HCT116 (cell line): Measurements from ENCODE around the gene PPP2R5A. TPM values are rescaled to one million over a fixed set of nuclear protein-coding genes. Genes with fewer than 3 reads are reported as not detected.

Experiments
- ATAC-seq: fragments of 200-7000 bp; cut with Tn5 transposase; 2 replicates; pipeline ENCODE4 v1.9.1; 2020; ENCODE audit warnings: mild to moderate bottlenecking, moderate library complexity
- BruUV-seq: library from RNA; stranded (reverse); fragments of 400-500 nt; replicated peaks from 2 replicates; lab custom pipeline; 2021; lab: Mats Ljungman, UMichigan
- CTCF ChIA-PET: fragments of 300-600 bp; sonication (Branson Sonifier 250); formaldehyde crosslinking; loops from one replicate; lab custom pipeline; 2021; ENCODE audit warnings: antibody characterized with exemption; lab: Charles Lee
- POLR2A ChIA-PET: fragments of 300-600, 350-600 bp; sonication (Branson Sonifier 250); formaldehyde crosslinking; loops from one replicate; lab custom pipeline; 2021; ENCODE audit warnings: antibody characterized with exemption; lab: Charles Lee
- RAD21 ChIA-PET, 2 experiments: fragments of 300-600 bp; sonication (Branson Sonifier 250); formaldehyde crosslinking; loops; one replicate each; lab custom pipeline; 2023; ENCODE audit warnings: low total read pairs in 2 of 2; ENCODE audit not compliant: uncharacterized antibody in 2 of 2, unreplicated experiment in 2 of 2, low non-redundant PET in 1 of 2; lab: Charles Lee
- DNase-seq: peaks from one replicate; pipeline ENCODE4 v3.0.0-alpha.2; 2010; ENCODE audit warnings: low read depth, low spot score
- H2AFZ ChIP-seq: fragments of 200-600 bp; shearing (Covaris generic), sonication (generic); 2 replicates; pipeline ENCODE4 v1.6.1; 2017; ENCODE audit warnings: low read depth, mixed run types, mixed read lengths, antibody characterized with exemption, low read length; ENCODE audit not compliant: poor library complexity, severe bottlenecking
- H3K27ac ChIP-seq: 2 replicates; pipeline ENCODE4 v1.5.1; 2012; ENCODE audit warnings: low read depth, low read length
- H3K27me3 ChIP-seq: fragments of 200-600 bp; sonication (generic); 2 replicates; pipeline ENCODE4 v1.6.1; 2016; ENCODE audit warnings: mixed run types, low read length, mixed read lengths; ENCODE audit not compliant: insufficient read depth
- H3K36me3 ChIP-seq, 2 experiments: fragments of 200-500 bp in 1 of 2; fragments of 200-600 bp in 1 of 2; sonication (Bioruptor generic) in 1 of 2; sonication (generic) in 1 of 2; 2 replicates each; pipeline versions ENCODE4 v1.5.1 to v1.6.1; 2014 to 2016; ENCODE audit warnings: low read length in 2 of 2, inconsistent platforms in 1 of 2, mixed read lengths in 1 of 2, mixed run types in 1 of 2; ENCODE audit not compliant: insufficient read depth in 2 of 2, control insufficient read depth in 1 of 2
- H3K4me1 ChIP-seq, 2 experiments: fragments of 200-600 bp in 1 of 2; sonication (generic) in 1 of 2; 2 replicates each; pipeline versions ENCODE4 v1.5.1 to v1.6.1; 2012 to 2017; ENCODE audit warnings: low read length in 2 of 2, inconsistent platforms in 1 of 2, mild to moderate bottlenecking in 1 of 2, mixed read lengths in 1 of 2, mixed run types in 1 of 2, moderate library complexity in 1 of 2; ENCODE audit not compliant: insufficient read depth in 2 of 2, control insufficient read depth in 1 of 2
- H3K4me2 ChIP-seq: fragments of 200-600 bp; sonication (generic); 2 replicates; pipeline ENCODE4 v1.6.1; 2017; ENCODE audit warnings: mixed run types, low read length, mixed read lengths
- H3K4me3 ChIP-seq, 2 experiments: fragments of 200-600 bp in 1 of 2; sonication (generic) in 1 of 2; replicated peaks in 1 of 2; 2 replicates each; pipeline ENCODE4 v1.5.1; 2011 to 2016; ENCODE audit warnings: low read length in 2 of 2, control low read depth in 1 of 2, low read depth in 1 of 2, mild to moderate bottlenecking in 1 of 2, mixed read lengths in 1 of 2, mixed run types in 1 of 2
- H3K79me2 ChIP-seq: fragments of 200-600 bp; sonication (generic); 2 replicates; pipeline ENCODE4 v1.6.1; 2017; ENCODE audit warnings: mild to moderate bottlenecking, mixed run types, low read length, moderate library complexity, mixed read lengths; ENCODE audit not compliant: insufficient read depth
- H3K9ac ChIP-seq: fragments of 200-600 bp; sonication (generic); 2 replicates; pipeline ENCODE4 v1.6.1; 2016; ENCODE audit warnings: low read length, mixed read lengths
- H3K9me2 ChIP-seq: fragments of 200-600 bp; sonication (generic), shearing (Covaris generic); 2 replicates; pipeline ENCODE4 v1.6.1; 2017; ENCODE audit warnings: mixed run types, mild to moderate bottlenecking, moderate library complexity; ENCODE audit not compliant: insufficient read depth
- H3K9me3 ChIP-seq, 2 experiments: fragments of 200-500 bp in 1 of 2; fragments of 200-600 bp in 1 of 2; sonication (Bioruptor generic) in 1 of 2; sonication (generic) in 1 of 2; 2 replicates each; pipeline ENCODE4 v1.6.1; 2014 to 2017; ENCODE audit warnings: low read length in 2 of 2, mixed read lengths in 2 of 2, inconsistent platforms in 1 of 2, low read depth in 1 of 2, mild to moderate bottlenecking in 1 of 2, mixed run types in 1 of 2, moderate library complexity in 1 of 2; ENCODE audit not compliant: control insufficient read depth in 1 of 2, insufficient read depth in 1 of 2
- H4K20me1 ChIP-seq: fragments of 200-600 bp; sonication (generic), shearing (Covaris generic); 2 replicates; pipeline ENCODE4 v1.6.1; 2017; ENCODE audit warnings: mixed run types, mild to moderate bottlenecking, moderate library complexity; ENCODE audit not compliant: insufficient read depth
- ATF3 ChIP-seq: IDR thresholded peaks from 2 replicates; pipeline ENCODE4 v1.6.1; 2012
- CEBPB ChIP-seq: IDR thresholded peaks from 2 replicates; pipeline ENCODE4 v1.6.1; 2012; ENCODE audit warnings: low read depth
- CTCF ChIP-seq, 3 experiments: fragments of 200-600 bp in 1 of 3; sonication (generic) in 1 of 3; IDR thresholded peaks in 2 of 3; conservative IDR thresholded peaks in 1 of 3; 2 replicates each; pipeline ENCODE4 v1.5.1; 2012 to 2017; ENCODE audit warnings: low read depth in 2 of 3, low read length in 2 of 3, antibody characterized with exemption in 1 of 3, borderline replicate concordance in 1 of 3, control low read depth in 1 of 3, mild to moderate bottlenecking in 1 of 3, mixed read lengths in 1 of 3, mixed run types in 1 of 3, moderate library complexity in 1 of 3; ENCODE audit not compliant: insufficient read depth in 1 of 3
- EGR1 ChIP-seq: IDR thresholded peaks from 2 replicates; pipeline ENCODE4 v1.6.1; 2012; ENCODE audit warnings: low read depth
- ELF1 ChIP-seq: IDR thresholded peaks from 2 replicates; pipeline ENCODE4 v1.6.1; 2012; ENCODE audit warnings: low read depth, borderline replicate concordance
- EZH2 ChIP-seq: fragments of 200-600 bp; sonication (generic); IDR thresholded peaks from 2 replicates; pipeline ENCODE4 v1.6.1; 2017; ENCODE audit warnings: antibody characterized with exemption, mixed run types
- EZH2phosphoT487 ChIP-seq: fragments of 200-600 bp; IDR thresholded peaks from 2 replicates; pipeline ENCODE4 v1.6.1; 2018; ENCODE audit warnings: antibody characterized with exemption, borderline replicate concordance
- FOSL1 ChIP-seq: IDR thresholded peaks from 2 replicates; pipeline ENCODE4 v1.6.1; 2012; ENCODE audit warnings: low read depth
- MAX ChIP-seq: IDR thresholded peaks from 2 replicates; pipeline ENCODE4 v1.6.1; 2012
- POLR2A ChIP-seq: IDR thresholded peaks from 2 replicates; pipeline ENCODE4 v1.7.0; 2011; ENCODE audit warnings: borderline replicate concordance; ENCODE audit not compliant: insufficient read depth, insufficient read length; ENCODE audit errors: extremely low read depth
- RAD21 ChIP-seq: IDR thresholded peaks from 2 replicates; pipeline ENCODE4 v1.6.1; 2012; ENCODE audit warnings: low read depth, mild to moderate bottlenecking
- REST ChIP-seq: IDR thresholded peaks from 2 replicates; pipeline ENCODE4 v1.6.1; 2012; ENCODE audit warnings: low read depth
- SIN3A ChIP-seq: IDR thresholded peaks from 2 replicates; pipeline ENCODE4 v1.6.1; 2012; ENCODE audit warnings: low read depth
- SP1 ChIP-seq: IDR thresholded peaks from 2 replicates; pipeline ENCODE4 v1.6.1; 2012; ENCODE audit warnings: low read depth
- SRF ChIP-seq: IDR thresholded peaks from 2 replicates; pipeline ENCODE4 v1.6.1; 2012; ENCODE audit warnings: low read depth
- TCF7L2 ChIP-seq: IDR thresholded peaks from 2 replicates; pipeline ENCODE4 v1.7.0; 2011; ENCODE audit warnings: borderline replicate concordance, inconsistent platforms; ENCODE audit not compliant: insufficient read depth, insufficient read length; ENCODE audit errors: extremely low read depth
- YY1 ChIP-seq: IDR thresholded peaks from 2 replicates; pipeline ENCODE4 v1.6.1; 2011; ENCODE audit warnings: low read length, low read depth, moderate library complexity, mild to moderate bottlenecking; ENCODE audit not compliant: insufficient replicate concordance; ENCODE audit errors: extremely low read depth
- ZBTB33 ChIP-seq: IDR thresholded peaks from 2 replicates; pipeline ENCODE4 v1.6.1; 2011; ENCODE audit warnings: mild to moderate bottlenecking, low read length, moderate library complexity; ENCODE audit not compliant: insufficient replicate concordance; ENCODE audit errors: extremely low read depth
- ZNF274 ChIP-seq: fragments of 200-500 bp; sonication (Bioruptor generic); IDR thresholded peaks from 2 replicates; pipeline ENCODE4 v1.6.1; 2014; ENCODE audit warnings: mild to moderate bottlenecking, low read depth, low read length, inconsistent platforms
- intact Hi-C: fragments of 100-400 bp; cut with micrococcal nuclease; formaldehyde crosslinking; loops from 2 replicates; pipeline ENCODE4 v1.10.0; 2022
- total RNA-seq: library from RNA; stranded (reverse); gene quantifications from one replicate; pipeline ENCODE4 v1.2.1, GENCODE V29; 2021; ENCODE audit not compliant: unreplicated experiment

The PPP2R5A gene
- total RNA-seq, 1 experiment from 2014 or later: 33.1 TPM

GRCh38 chr1:212259693-212260480, 25.3 kb upstream of the PPP2R5A start:
- no peak overlapping the region for H2AFZ ChIP-seq
- no peak overlapping the region for H3K4me3 ChIP-seq
- ChIA-PET POLR2A (no interaction called here), CTCF (interaction anchor here (0.7 kb wide), 1 partner anchor 31 kb away, joined by 3 read pairs; no protein-coding TSS in a partner anchor), RAD21 (no interaction called here)
- no peaks in the 10 kb centered on the region for H3K9me2 ChIP-seq
- H3K27ac ChIP-seq: no peak overlapping the region
- H3K27me3 ChIP-seq: no peaks in the 10 kb centered on the region
- peaks cover 7 to 13% of the 10 kb centered on the region in 2 experiments; a peak in 3 of 4 replicates for H3K4me1 ChIP-seq
- BruUV-seq: no TSS peak
- H3K9ac ChIP-seq: no peak overlapping the region
- no peaks in the 10 kb centered on the region for H4K20me1 ChIP-seq
- no peaks in the 10 kb centered on the region for H3K9me3 ChIP-seq
- DNase-seq: no peak
- no peaks in the 10 kb centered on the region for H3K36me3 ChIP-seq
- ATAC-seq: no peak
- H3K79me2 ChIP-seq: no peaks in the 10 kb centered on the region
- intact Hi-C loops: no loop called here
- no peak overlapping the region for H3K4me2 ChIP-seq
- no peak for TF ChIP-seq REST
- TF ChIP-seq CTCF (IDR thresholded peaks at IDR 0.05 in 2 of 3, conservative IDR thresholded peaks at IDR 0.05 in 1 of 3; ENCODE audit: borderline replicate concordance in 1 of 3, insufficient read depth in 1 of 3, low read depth in 2 of 3, low read length in 2 of 3): no peak
- TF ChIP-seq FOSL1: no peak
- TF ChIP-seq TCF7L2: no peak
- no peak for TF ChIP-seq ZNF274
- TF ChIP-seq YY1: no peak
- TF ChIP-seq RAD21: no peak
- no peak for TF ChIP-seq EZH2phosphoT487
- TF ChIP-seq ATF3: no peak
- TF ChIP-seq ELF1: no peak
- no peak for TF ChIP-seq POLR2A
- TF ChIP-seq EGR1: no peak
- TF ChIP-seq SIN3A: no peak
- TF ChIP-seq EZH2: no peak
- no peak for TF ChIP-seq SP1
- no peak for TF ChIP-seq SRF
- TF ChIP-seq MAX: no peak
- TF ChIP-seq CEBPB: no peak
- TF ChIP-seq ZBTB33: no peak
